Ovary (tissue), 9 donors: ENCODE measurements around the gene LRRC56. TPM values are rescaled to one million over a fixed set of nuclear protein-coding genes. Genes with fewer than 3 reads are reported as not detected.

Experiments
- DNase-seq, 5 donors: peaks; one replicate each; pipeline ENCODE4 v3.0.0-alpha.2; 2019 to 2020
- H3K27ac ChIP-seq, 2 donors: fragments of 200-600 bp; one replicate each; pipeline versions ENCODE4 v1.5.1 to v1.8.0; 2019 to 2022
- H3K27me3 ChIP-seq: fragments of 200-600 bp; one replicate; pipeline ENCODE4 v1.8.0; 2022
- H3K36me3 ChIP-seq: fragments of 200-600 bp; sonication (generic); one replicate; pipeline ENCODE4 v1.5.1; 2019
- H3K4me1 ChIP-seq: one replicate; pipeline ENCODE4 v1.8.1; 2013; ENCODE audit warnings: mild to moderate bottlenecking, moderate library complexity; ENCODE audit not compliant: insufficient read depth
- H3K4me3 ChIP-seq: fragments of 200-600 bp; sonication (generic); one replicate; pipeline ENCODE4 v1.5.1; 2017
- H3K9me3 ChIP-seq, 2 donors: fragments of 200-600 bp in 1 of 2; sonication (generic) in 1 of 2; one replicate each; pipeline versions ENCODE4 v1.5.1 to v1.8.1; 2013 to 2019; ENCODE audit warnings: mild to moderate bottlenecking in 1 of 2, moderate library complexity in 1 of 2
- EP300 ChIP-seq: sonication (generic); formaldehyde crosslinking; IDR thresholded peaks from one replicate; pipeline ENCODE4 v1.6.1; 2017; ENCODE audit warnings: antibody characterized with exemption
- POLR2A ChIP-seq: fragments of 450-650 bp; IDR thresholded peaks from one replicate; pipeline ENCODE4 v1.6.1; 2017; ENCODE audit warnings: antibody characterized with exemption, mild to moderate bottlenecking, moderate library complexity
- WGBS, 3 donors: extraction: QIAGEN DNeasy Blood & Tissue Kit in 1 of 3; methylation state at CpG; one replicate each; pipeline versions ENCODE4 v1.1.5 to v1.1.7; 2013 to 2017; 5-methylcytosine and 5-hydroxymethylcytosine counted together
- intact Hi-C, 4 donors: fragments of 100-400 bp; cut with DNase I; formaldehyde crosslinking; loops; one replicate each; pipeline versions ENCODE4 v1.11.0 to v1.15.1; 2022 to 2023
- polyA plus RNA-seq, 2 donors: library from polyadenylated mRNA; stranded (reverse); fragments of 200-250 nt in 1 of 2; fragments of 350-450 nt in 1 of 2; fragmentation: Illumina TruSeq in 1 of 2; extraction: RNeasy Lipid Tissue Mini Kit (QIAGEN cat#74804) in 1 of 2; gene quantifications; one replicate each; pipeline ENCODE4 v1.2.3, GENCODE V29; 2013 to 2014
- total RNA-seq, 7 donors: library from RNA; depleted of rRNA in 2 of 7; stranded (reverse); fragments of >200 nt in 2 of 7; fragmentation: NEBNext Ultra II Directional in 3 of 7; extraction: Animal tissue kit (Norgen Biotek cat#: 25700) in 3 of 7; gene quantifications; one replicate each; pipeline versions ENCODE4 v1.1.0 to v1.2.4, GENCODE V29; 2016 to 2023
- TF ChIP-seq, protein P1 (sequence below), 3 donors: fragments of 450-650 bp in 2 of 3; fragments of 200-600 bp in 1 of 3; IDR thresholded peaks; one replicate each; pipeline versions ENCODE4 v1.5.1 to v1.8.0; 2016 to 2022; ENCODE audit warnings: antibody characterized with exemption in 3 of 3, mild to moderate bottlenecking in 1 of 3
- donor health status: DM: no; HTN: no; CAD: no; lungs with moderate emphysema.
- donor health status: DM: no; HTN: no; CAD: no.
- donor health status: Bipolar disorder and iron deficiency.
- donor health status: DM: yes; HTN: yes; CAD: no.
- donor health status: DM: no; HTN: no; CAD: no.
- donor health status: DM: yes; HTN: yes; CAD: no.

The LRRC56 gene
- total and polyA plus RNA-seq, 9 donors = 0.60 to 6.2 (median 2.0) TPM; not detected in 1

DNA sequence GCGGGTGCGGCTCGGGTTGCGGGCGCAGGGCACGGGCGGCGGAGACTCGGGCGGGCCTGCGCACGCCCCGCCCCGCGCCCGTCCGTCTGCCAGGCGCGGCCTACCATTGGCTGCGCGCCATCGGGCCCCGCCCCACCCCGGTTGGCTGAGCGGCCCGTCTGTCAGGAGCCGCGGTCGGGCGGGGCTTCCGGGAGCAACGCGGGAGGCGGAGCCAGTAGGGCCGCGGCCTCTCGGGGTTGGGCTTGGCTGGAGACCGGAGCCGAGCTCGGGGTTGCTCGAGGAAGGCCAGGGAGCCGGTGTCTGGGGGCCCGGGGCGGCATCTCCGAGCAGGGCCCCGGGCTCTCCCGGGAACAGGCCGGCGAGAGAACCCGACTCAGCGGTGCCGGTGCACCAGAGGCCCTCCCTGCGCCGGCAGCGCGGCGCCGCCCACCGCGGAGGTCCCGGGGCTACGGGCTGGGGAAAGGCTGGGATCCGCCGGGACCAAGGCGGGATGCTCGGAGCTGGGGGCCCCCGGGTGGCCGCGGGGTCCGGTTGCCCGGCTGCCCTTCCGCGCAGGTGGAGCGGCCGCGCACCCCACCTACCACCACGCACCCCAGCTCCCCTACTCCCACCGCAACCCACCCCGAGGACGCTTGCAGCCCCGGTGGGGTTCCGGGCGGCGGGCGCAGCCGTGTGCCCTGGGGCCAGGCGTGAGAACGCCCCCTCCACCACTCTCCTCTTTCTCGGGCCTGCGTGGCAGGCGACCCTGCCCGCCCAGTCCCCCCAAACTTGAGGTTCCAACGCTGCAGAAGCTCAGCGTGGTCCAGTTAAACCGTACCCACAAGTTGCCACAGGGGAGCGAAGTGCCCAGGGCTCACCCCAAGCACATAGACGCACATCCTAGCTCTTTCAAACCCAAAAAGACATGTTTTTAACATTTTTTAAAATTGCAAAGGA lies 1.5 kb upstream of the LRRC56 start, which contains the start of gene HRAS:
Gene HRAS (minus strand): TSS at position 58 of the 936 bp plus-strand sequence.
- Histone ChIP-seq H3K27me3 (no peaks in the 10 kb centered on the region), H3K4me3 (peak within 1 kb of the TSS; percentile 72), H3K27ac (peak within 1 kb of the TSS; percentile 28 to 72), H3K4me1 (peaks cover 11% of the 10 kb centered on the region), H3K36me3 (no peaks in the 10 kb centered on the region), H3K9me3 (no peaks in the 10 kb centered on the region)
- 3 to 13% (median 4%) methylated on average over 21 to 97 of the region's 97 CpGs for WGBS, 3 donors
- peak; percentile 94 to 97 (median 96) for DNase-seq
- no peak for TF ChIP-seq POLR2A
- TF ChIP-seq, protein P1, sequence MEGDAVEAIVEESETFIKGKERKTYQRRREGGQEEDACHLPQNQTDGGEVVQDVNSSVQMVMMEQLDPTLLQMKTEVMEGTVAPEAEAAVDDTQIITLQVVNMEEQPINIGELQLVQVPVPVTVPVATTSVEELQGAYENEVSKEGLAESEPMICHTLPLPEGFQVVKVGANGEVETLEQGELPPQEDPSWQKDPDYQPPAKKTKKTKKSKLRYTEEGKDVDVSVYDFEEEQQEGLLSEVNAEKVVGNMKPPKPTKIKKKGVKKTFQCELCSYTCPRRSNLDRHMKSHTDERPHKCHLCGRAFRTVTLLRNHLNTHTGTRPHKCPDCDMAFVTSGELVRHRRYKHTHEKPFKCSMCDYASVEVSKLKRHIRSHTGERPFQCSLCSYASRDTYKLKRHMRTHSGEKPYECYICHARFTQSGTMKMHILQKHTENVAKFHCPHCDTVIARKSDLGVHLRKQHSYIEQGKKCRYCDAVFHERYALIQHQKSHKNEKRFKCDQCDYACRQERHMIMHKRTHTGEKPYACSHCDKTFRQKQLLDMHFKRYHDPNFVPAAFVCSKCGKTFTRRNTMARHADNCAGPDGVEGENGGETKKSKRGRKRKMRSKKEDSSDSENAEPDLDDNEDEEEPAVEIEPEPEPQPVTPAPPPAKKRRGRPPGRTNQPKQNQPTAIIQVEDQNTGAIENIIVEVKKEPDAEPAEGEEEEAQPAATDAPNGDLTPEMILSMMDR (IDR thresholded peaks at IDR 0.05) = no peak
- TF ChIP-seq EP300 = no peak
- intact Hi-C loops = loop anchor here in 1 of 4 donors (10.0 kb wide), 1 partner anchor 1859 kb away; no protein-coding TSS in a partner anchor

- no peaks in the 10 kb centered on the region for H3K36me3 ChIP-seq
- WGBS, 3 donors = 40 to 49% (median 41%) methylated on average over 19 of the region's 19 CpGs
- H3K27me3 ChIP-seq = no peaks in the 10 kb centered on the region
- H3K4me1 ChIP-seq = peaks cover 11% of the 10 kb centered on the region
- no peaks in the 10 kb centered on the region for H3K9me3 ChIP-seq
- H3K4me3 ChIP-seq = peak overlapping the region; percentile 22
- intact Hi-C loops = loop anchor here in 1 of 4 donors (10.0 kb wide), 1 partner anchor 1857 kb away; no protein-coding TSS in a partner anchor
- peak overlapping the region in 1 of 2 donors; percentile 13 for H3K27ac ChIP-seq
- no peak for TF ChIP-seq POLR2A
- no peak for TF ChIP-seq EP300
- peak in 4 of 5 donors; percentile 23 to 42 (median 33) for DNase-seq
Observed at GRCh38 chr11:537622-538430, 499 bp downstream of the LRRC56 start.

DNA sequence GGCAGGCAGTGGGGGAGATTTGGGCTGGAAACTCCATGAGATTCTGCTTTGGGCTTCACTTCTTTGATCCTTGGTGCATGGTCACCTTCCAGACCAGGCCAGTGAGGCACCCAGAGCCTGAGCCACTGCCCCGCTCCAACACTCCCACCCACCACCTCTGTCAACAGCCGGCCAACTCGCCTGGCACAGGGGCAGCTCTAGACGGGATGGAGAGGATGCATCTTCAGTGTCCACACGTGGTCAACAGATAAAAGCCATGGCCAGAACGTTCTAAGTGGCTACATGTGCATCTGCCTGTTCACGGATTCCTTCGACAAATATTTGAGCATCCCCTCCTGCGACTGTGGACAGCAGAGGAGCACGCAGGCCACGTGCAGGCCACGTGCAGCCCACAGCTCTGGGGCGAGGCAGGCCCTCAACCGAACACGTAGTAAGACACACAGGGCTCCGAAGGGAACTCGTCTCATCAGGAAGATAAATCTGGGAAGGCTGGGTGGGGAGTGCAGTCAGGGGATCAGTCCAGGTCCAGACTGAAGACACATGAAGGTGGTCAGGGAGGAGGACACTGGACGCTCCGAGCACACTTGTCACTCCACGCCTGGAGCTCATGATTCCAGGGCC lies 1.2 kb downstream of the LRRC56 start:
- no peaks in the 10 kb centered on the region for H3K36me3 ChIP-seq
- peak in 2 of 5 donors; percentile 11 to 44 for DNase-seq
- H3K9me3 ChIP-seq = no peaks in the 10 kb centered on the region
- peaks cover 11% of the 10 kb centered on the region for H3K4me1 ChIP-seq
- intact Hi-C loops = loop anchor here in 1 of 4 donors (10.0 kb wide), 1 partner anchor 1856 kb away; no protein-coding TSS in a partner anchor
- no peak overlapping the region for H3K27ac ChIP-seq
- 87 to 88% (median 88%) methylated on average over 20 of the region's 20 CpGs for WGBS, 3 donors
- no peak overlapping the region for H3K4me3 ChIP-seq
- TF ChIP-seq, protein P1 (IDR thresholded peaks at IDR 0.05) = no peak
- TF ChIP-seq EP300 (no peak), POLR2A (no peak)
- no peaks in the 10 kb centered on the region for H3K27me3 ChIP-seq

DNA sequence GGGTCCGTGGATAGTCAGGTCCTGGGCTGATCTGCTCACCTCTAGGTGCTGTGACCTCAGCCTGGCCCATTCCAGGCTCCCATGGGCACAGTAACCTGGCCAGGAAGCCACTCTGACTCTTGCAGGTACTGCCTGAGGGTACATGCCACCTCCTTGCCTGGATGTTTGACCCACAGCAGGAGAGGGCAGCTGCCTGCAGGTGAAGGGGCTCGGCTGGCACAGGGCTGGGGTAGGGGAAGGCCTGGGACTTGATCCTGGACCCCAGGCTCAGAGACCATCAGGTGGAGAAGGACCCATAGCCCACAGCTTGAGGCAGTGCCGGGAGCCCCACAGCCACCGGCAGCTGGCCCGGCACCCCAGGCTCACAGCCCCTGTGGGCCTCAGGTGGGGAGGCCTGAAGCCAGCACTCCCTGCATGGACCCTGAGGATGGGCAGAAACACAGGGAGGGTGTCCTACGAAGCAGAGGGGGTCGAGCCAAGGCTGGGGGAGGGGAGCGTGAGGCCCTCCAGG lies 2.7 kb downstream of the LRRC56 start:
- Histone ChIP-seq H3K27me3 (no peaks in the 10 kb centered on the region), H3K36me3 (no peaks in the 10 kb centered on the region), H3K27ac (no peak overlapping the region), H3K4me3 (no peak overlapping the region), H3K4me1 (peaks cover 10% of the 10 kb centered on the region), H3K9me3 (no peaks in the 10 kb centered on the region)
- DNase-seq = peak in 2 of 5 donors; percentile 7 to 21
- TF ChIP-seq POLR2A = no peak
- TF ChIP-seq EP300 = no peak
- TF ChIP-seq, protein P1 (IDR thresholded peaks at IDR 0.05) = no peak
- 87 to 94% (median 88%) methylated on average over 7 to 8 of the region's 8 CpGs for WGBS, 3 donors
- intact Hi-C loops = loop anchor here in 1 of 4 donors (10.0 kb wide), 1 partner anchor 1855 kb away; no protein-coding TSS in a partner anchor
